ENCODE results near the gene C6orf52. TPM values are rescaled to one million over a fixed set of nuclear protein-coding genes. Genes with fewer than 3 reads are reported as not detected.

C6orf52 gene
- total and polyA plus RNA-seq, 2 of the 13 experiments (the other 11 are each of a cell fraction or from before 2014, with no cell fraction given), result 0.50 to 0.53 TPM

DNA sequence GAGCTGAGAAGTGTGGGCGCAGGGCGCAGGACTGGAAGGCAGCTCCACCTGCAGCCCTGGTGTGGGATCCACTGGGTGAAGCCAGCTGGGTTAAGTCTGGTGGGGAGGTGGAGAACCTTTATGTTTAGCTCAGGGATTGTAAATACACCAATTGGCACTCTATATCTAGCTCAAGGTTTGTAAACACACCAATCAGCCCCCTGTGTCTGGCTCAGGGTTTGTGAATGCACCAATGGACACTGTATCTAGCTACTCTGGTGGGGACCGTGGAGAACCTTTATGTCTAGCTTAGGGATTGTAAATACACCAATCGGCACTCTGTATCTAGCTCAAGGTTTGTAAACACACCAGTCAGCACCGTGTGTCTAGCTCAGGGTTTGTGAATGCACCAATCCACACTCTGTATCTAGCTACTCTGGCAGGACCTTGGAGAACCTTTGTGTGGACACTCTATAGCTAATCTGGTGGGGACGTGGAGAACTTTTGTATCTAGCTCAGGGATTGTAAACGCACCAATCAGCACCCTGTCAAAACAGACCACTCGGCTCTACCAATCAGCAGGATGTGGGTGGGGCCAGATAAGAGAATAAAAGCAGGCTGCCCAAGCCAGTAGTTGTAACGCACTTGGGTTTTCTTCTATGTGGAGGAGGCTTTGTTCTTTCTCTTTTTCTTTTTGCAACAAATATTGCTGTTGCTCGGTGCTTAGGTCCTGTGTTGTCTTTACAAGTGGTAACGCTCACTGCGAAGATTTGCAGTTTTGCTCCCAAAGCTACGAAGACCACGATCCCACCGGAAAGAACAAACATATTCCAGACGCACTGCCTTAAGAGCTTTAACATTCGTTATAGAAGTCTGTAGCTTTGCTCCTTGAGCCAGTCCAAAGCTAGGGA is 26.8 kb upstream of the C6orf52 start (continued):
- TF ChIP-seq ZKSCAN8 (CRISPR knock-in tag; IDR thresholded peaks at IDR 0.05; ENCODE audit: borderline replicate concordance), result peak; percentile 33; the same call in 1 of the 2 replicates
- 0 out of 2 replicates have a peak, but pooled peaks have one; percentile 48 for TF ChIP-seq ZFP37 (CRISPR knock-in tag; IDR thresholded peaks at IDR 0.05; ENCODE audit: borderline replicate concordance)
- peak; percentile 87 for TF ChIP-seq SIN3A (IDR thresholded peaks at IDR 0.05; ENCODE audit: borderline replicate concordance, low read depth, low read length)
- 0 out of 2 replicates have a peak, but pooled peaks have one; percentile 30 for TF ChIP-seq ZBTB3 (CRISPR knock-in tag; IDR thresholded peaks at IDR 0.05; ENCODE audit: borderline replicate concordance, low read depth)
- TF ChIP-seq HNF1A (IDR thresholded peaks at IDR 0.05; ENCODE audit: low read depth), result peak; percentile 28; the same call in 1 of the 2 replicates
- 0 out of 2 replicates have a peak, but pooled peaks have one; percentile 47 for TF ChIP-seq HNF1A (CRISPR knock-in tag; IDR thresholded peaks at IDR 0.05; ENCODE audit: borderline replicate concordance)
- TF ChIP-seq ZNF740 (CRISPR knock-in tag; IDR thresholded peaks at IDR 0.05), result peak; percentile 31; the same call in 1 of the 2 replicates
- TF ChIP-seq ZNF205 (CRISPR knock-in tag; IDR thresholded peaks at IDR 0.05), result peak; percentile 74
- peak; percentile 56; the same call in 1 of the 2 replicates for TF ChIP-seq GFI1 (CRISPR knock-in tag; IDR thresholded peaks at IDR 0.05; ENCODE audit: borderline replicate concordance)
- peak; percentile 96 for TF ChIP-seq CBX1 (IDR thresholded peaks at IDR 0.05; ENCODE audit: low read depth)
- 0 out of 2 replicates have a peak, but pooled peaks have one; percentile 1 for TF ChIP-seq RXRA (CRISPR knock-in tag; IDR thresholded peaks at IDR 0.05)
- TF ChIP-seq MEF2D (CRISPR knock-in tag; IDR thresholded peaks at IDR 0.05), result peak; percentile 53; the same call in 1 of the 2 replicates
- TF ChIP-seq POLR2AphosphoS5 (IDR thresholded peaks at IDR 0.05; ENCODE audit: low read depth, low read length), result peak; percentile 90
- peak; percentile 91 for TF ChIP-seq TOPORS (CRISPR knock-in tag; IDR thresholded peaks at IDR 0.05)
- peak; percentile 20 for TF ChIP-seq SNAPC4 (CRISPR knock-in tag; IDR thresholded peaks at IDR 0.05)
- 0 out of 2 replicates have a peak, but pooled peaks have one; percentile 33 for TF ChIP-seq ZNF557 (CRISPR knock-in tag; IDR thresholded peaks at IDR 0.05)
- peak; percentile 29; the same call in 1 of the 2 replicates for TF ChIP-seq KDM2A (CRISPR knock-in tag; IDR thresholded peaks at IDR 0.05; ENCODE audit: borderline replicate concordance, low read depth)
- TF ChIP-seq CHD2 (IDR thresholded peaks at IDR 0.05; ENCODE audit: low read depth, low read length), result peak; percentile 29; the same call in 1 of the 2 replicates
- TF ChIP-seq POLR2A (IDR thresholded peaks at IDR 0.05; ENCODE audit: insufficient read depth in 1 of 2, low read depth in 2 of 2, low read length in 2 of 2), result peak; percentile 86 to 96
